Hepatocyte (in vitro differentiated cells): ENCODE measurements around the gene MSS51. TPM values are rescaled to one million over a fixed set of nuclear protein-coding genes. Genes with fewer than 3 reads are reported as not detected.

Experiments used
- DNase-seq: peaks from one replicate; pipeline ENCODE4 v3.0.0-alpha.2; 2016; ENCODE audit warnings: low spot score
- H2AFZ ChIP-seq: fragments of 200-600 bp; sonication (generic); 2 replicates; pipeline ENCODE4 v1.6.0; 2016; ENCODE audit warnings: antibody characterized with exemption, mild to moderate bottlenecking
- H3K27ac ChIP-seq: fragments of 200-600 bp; sonication (generic); 2 replicates; pipeline ENCODE4 v1.5.1; 2016; ENCODE audit warnings: mild to moderate bottlenecking
- H3K27me3 ChIP-seq: fragments of 200-600 bp; sonication (generic); 2 replicates; pipeline ENCODE4 v1.6.1; 2016
- H3K36me3 ChIP-seq: fragments of 200-600 bp; sonication (generic); replicated peaks from 2 replicates; pipeline ENCODE4 v1.5.1; 2016; ENCODE audit warnings: low read depth; ENCODE audit not compliant: insufficient read depth
- H3K4me1 ChIP-seq: fragments of 200-600 bp; sonication (generic); 2 replicates; pipeline ENCODE4 v1.5.1; 2016; ENCODE audit warnings: mild to moderate bottlenecking, moderate library complexity; ENCODE audit not compliant: insufficient read depth
- H3K4me2 ChIP-seq: fragments of 200-600 bp; sonication (generic); 2 replicates; pipeline ENCODE4 v1.6.0; 2016
- H3K4me3 ChIP-seq: fragments of 200-600 bp; sonication (generic); 2 replicates; pipeline ENCODE4 v1.5.1; 2016; ENCODE audit warnings: mild to moderate bottlenecking
- H3K79me2 ChIP-seq: fragments of 200-600 bp; sonication (generic); 2 replicates; pipeline ENCODE4 v1.6.0; 2017; ENCODE audit warnings: mild to moderate bottlenecking
- H3K9me2 ChIP-seq: fragments of 200-600 bp; sonication (generic); replicated peaks from 2 replicates; pipeline ENCODE4 v1.6.0; 2017; ENCODE audit warnings: mild to moderate bottlenecking; ENCODE audit not compliant: insufficient read depth
- H3K9me3 ChIP-seq: fragments of 200-600 bp; sonication (generic); 2 replicates; pipeline ENCODE4 v1.5.1; 2016; ENCODE audit warnings: low read depth, mild to moderate bottlenecking
- H4K20me1 ChIP-seq: fragments of 200-600 bp; sonication (generic); 2 replicates; pipeline ENCODE4 v1.6.0; 2016; ENCODE audit warnings: mild to moderate bottlenecking; ENCODE audit not compliant: insufficient read depth, poor library complexity, severe bottlenecking
- CTCF ChIP-seq: fragments of 200-600 bp; sonication (generic); IDR thresholded peaks from 2 replicates; pipeline ENCODE4 v1.5.1; 2016; ENCODE audit warnings: antibody characterized with exemption, mild to moderate bottlenecking; ENCODE audit not compliant: poor library complexity
- EZH2 ChIP-seq: fragments of 200-600 bp; sonication (generic); IDR thresholded peaks from 2 replicates; pipeline ENCODE4 v1.6.1; 2016; ENCODE audit warnings: antibody characterized with exemption, mild to moderate bottlenecking, borderline replicate concordance
- EZH2phosphoT487 ChIP-seq: fragments of 200-600 bp; sonication (generic); IDR thresholded peaks from one replicate; pipeline ENCODE4 v1.6.1; 2018; ENCODE audit warnings: antibody characterized with exemption, mild to moderate bottlenecking, low read depth, moderate library complexity; ENCODE audit not compliant: unreplicated experiment, severe bottlenecking
- WGBS: methylation state at CpG from one replicate; pipeline ENCODE4 v1.1.6; 2016; ENCODE audit warnings: low lambda C conversion rate; ENCODE audit errors: missing lambda C conversion rate; 5-methylcytosine and 5-hydroxymethylcytosine counted together
- polyA plus RNA-seq: library from polyadenylated mRNA; unstranded; fragments of >200 nt; fragmentation: Nextera tagmentation; extraction: Ambion mirVana; gene quantifications from 2 replicates; pipeline ENCODE4 v1.2.1, GENCODE V29; 2016
- total RNA-seq: library from RNA; depleted of rRNA; stranded (reverse); fragments of >200 nt; gene quantifications from 2 replicates; pipeline ENCODE4 v1.2.3, GENCODE V29; 2014

The MSS51 gene
- total and polyA plus RNA-seq, 2 experiments from 2014 or later = 0.48 to 1.2 TPM

- TF ChIP-seq CTCF (no peak), EZH2phosphoT487 (no peak), EZH2 (no peak)
- H3K9me3 ChIP-seq = no peaks in the 10 kb centered on the region
- WGBS = 96% methylated on average over 1 of the region's 1 CpG
Observed at GRCh38 chr10:73449113-73449512, 15.8 kb upstream of the MSS51 start.

GRCh38 chr10:73448384-73448783, 15.0 kb upstream of the MSS51 start:
- H4K20me1 ChIP-seq = no peaks in the 10 kb centered on the region
- TF ChIP-seq CTCF (no peak), EZH2phosphoT487 (no peak), EZH2 (no peak)
- no peak overlapping the region for H2AFZ ChIP-seq
- H3K27ac ChIP-seq = no peak overlapping the region
- H3K27me3 ChIP-seq = no peaks in the 10 kb centered on the region
- H3K4me1 ChIP-seq = no peaks in the 10 kb centered on the region
- no peak overlapping the region for H3K4me3 ChIP-seq
- no peak overlapping the region for H3K4me2 ChIP-seq
- WGBS = 79% methylated on average over 1 of the region's 1 CpG
- H3K9me3 ChIP-seq = no peaks in the 10 kb centered on the region
- DNase-seq = no peak
- no peaks in the 10 kb centered on the region for H3K79me2 ChIP-seq
- no peaks in the 10 kb centered on the region for H3K9me2 ChIP-seq
- H3K36me3 ChIP-seq = no peaks in the 10 kb centered on the region

More at GRCh38 chr10:73449113-73449512, 15.8 kb upstream of the MSS51 start:
- Histone ChIP-seq H3K36me3 (no peaks in the 10 kb centered on the region), H3K4me1 (no peaks in the 10 kb centered on the region), H4K20me1 (no peaks in the 10 kb centered on the region), H3K27me3 (no peaks in the 10 kb centered on the region), H3K79me2 (no peaks in the 10 kb centered on the region), H3K9me2 (no peaks in the 10 kb centered on the region), H3K4me3 (no peak overlapping the region), H3K4me2 (no peak overlapping the region), H3K27ac (no peak overlapping the region), H2AFZ (no peak overlapping the region)
- no peak for DNase-seq

- TF ChIP-seq EZH2phosphoT487 (no peak), CTCF (no peak)
- Histone ChIP-seq H3K4me1 (no peaks in the 10 kb centered on the region), H3K79me2 (no peaks in the 10 kb centered on the region), H3K4me2 (no peak overlapping the region), H3K9me3 (no peaks in the 10 kb centered on the region), H3K4me3 (no peak overlapping the region), H3K27ac (no peak overlapping the region), H3K9me2 (no peaks in the 10 kb centered on the region), H3K27me3 (no peaks in the 10 kb centered on the region), H2AFZ (no peak overlapping the region), H4K20me1 (no peaks in the 10 kb centered on the region), H3K36me3 (no peaks in the 10 kb centered on the region)
- DNase-seq = no peak
Observed at GRCh38 chr10:73446926-73447325, 13.6 kb upstream of the MSS51 start.

GRCh38 chr10:73444457-73444856, 11.1 kb upstream of the MSS51 start:
- Histone ChIP-seq H3K27me3 (no peaks in the 10 kb centered on the region), H3K79me2 (no peaks in the 10 kb centered on the region), H3K9me2 (no peaks in the 10 kb centered on the region), H3K4me3 (no peak overlapping the region), H3K4me2 (no peak overlapping the region), H3K9me3 (no peaks in the 10 kb centered on the region), H3K36me3 (no peaks in the 10 kb centered on the region), H3K27ac (no peak overlapping the region), H2AFZ (no peak overlapping the region), H3K4me1 (no peaks in the 10 kb centered on the region), H4K20me1 (no peaks in the 10 kb centered on the region)
- WGBS = 91% methylated on average over 1 of the region's 1 CpG
- DNase-seq = no peak
- TF ChIP-seq EZH2phosphoT487 = no peak
- TF ChIP-seq EZH2 = no peak
- no peak for TF ChIP-seq CTCF
